ENCODE data around the gene FRY.

Gene FRY

DNA sequence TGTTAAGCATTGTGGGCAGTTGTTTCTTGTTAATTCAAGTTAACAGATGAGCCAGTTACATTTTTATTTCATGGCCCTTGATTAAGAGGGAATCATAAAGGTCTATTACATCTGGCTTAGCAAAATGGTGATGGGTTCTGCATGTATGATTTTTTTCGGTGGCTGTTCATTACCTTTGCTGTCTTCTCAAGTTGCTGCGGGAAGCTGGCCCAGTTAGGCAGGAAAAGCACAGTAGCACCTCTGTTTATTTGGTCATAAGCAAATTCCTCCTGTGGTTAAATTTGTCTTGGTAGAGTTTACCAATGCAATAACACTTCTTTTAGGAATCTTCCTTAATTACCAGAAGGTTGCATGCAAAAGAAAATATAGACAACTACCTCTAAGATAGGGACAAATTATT lies 104.5 kb downstream of the FRY start:
- DNase-seq = no peak

DNA sequence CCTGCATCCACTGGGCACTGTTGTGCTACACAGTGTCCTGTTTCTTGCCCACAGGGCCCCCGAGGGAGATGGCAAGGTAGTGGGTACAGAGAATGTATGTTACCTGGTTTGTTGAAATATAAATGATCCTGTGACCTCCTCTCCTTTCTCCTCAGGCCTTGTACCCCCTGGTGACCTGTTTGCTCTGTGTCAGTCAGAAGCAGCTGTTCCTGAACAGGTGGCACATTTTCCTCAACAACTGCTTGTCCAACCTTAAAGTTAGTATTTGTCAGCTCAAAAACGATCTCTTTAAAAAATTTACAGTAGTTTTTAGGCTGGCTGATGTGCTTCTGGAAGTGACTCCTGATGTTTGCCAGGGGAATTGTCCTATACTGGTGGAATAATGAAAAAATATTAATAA lies 105.1 kb downstream of the FRY start:
- DNase-seq = no peak

DNA sequence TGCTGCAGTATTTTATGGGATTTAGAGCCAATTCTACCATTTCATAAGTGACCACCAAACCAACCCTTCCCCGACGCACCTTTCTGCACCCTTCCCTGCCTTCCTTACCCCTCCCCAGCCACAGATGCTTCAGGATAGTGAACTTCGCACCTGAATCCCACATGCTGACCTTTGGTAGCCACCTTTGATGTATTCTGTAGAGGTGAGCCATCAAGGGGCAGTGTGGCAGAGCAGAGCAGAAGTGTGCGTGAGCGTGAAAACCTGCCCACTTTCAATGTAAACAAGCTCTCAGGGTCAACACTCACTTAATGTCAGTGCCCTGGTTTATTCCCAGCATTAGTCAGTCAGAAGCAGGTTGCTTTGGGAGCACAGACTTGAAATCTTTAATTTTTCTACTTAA lies 107.7 kb downstream of the FRY start:
- no peak for DNase-seq

DNA sequence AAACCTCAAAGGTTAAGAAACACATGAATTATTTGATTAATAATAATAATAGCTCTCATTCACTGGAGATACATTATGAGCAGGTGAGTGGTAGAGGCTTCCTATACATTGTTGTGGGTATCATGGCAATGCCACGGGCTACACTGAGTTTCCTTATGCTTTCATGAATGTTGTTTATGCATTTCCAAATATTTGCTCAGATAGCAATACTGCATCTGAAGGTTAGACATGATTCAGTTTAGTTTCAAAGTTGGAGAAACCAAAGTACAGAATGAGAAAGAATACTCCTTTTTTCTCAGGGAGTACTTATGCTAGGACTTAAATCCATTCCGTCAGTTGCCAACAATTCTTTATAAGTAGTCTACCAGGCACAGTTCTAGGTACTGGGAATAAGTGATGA lies 108.5 kb downstream of the FRY start:
- no peak for DNase-seq

DNA sequence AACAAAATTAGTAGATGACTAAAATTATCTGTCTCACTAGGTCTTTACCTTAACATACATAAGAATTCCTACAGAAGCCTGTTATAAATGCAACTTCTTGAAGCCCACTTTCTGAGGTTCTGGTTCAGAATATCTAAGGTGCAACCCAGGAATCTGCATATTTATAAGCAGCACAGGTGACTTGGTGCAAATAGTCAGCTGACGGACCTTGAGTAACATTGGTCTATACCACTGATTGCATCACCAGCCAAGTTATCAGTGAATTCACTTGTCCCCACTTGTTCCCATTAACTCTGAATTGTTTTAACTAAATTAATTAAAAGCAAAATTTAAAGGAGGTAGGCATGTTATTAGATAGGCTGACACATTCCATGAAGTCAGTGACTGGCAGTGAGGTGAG lies 109.9 kb downstream of the FRY start:
- DNase-seq = no peak

DNA sequence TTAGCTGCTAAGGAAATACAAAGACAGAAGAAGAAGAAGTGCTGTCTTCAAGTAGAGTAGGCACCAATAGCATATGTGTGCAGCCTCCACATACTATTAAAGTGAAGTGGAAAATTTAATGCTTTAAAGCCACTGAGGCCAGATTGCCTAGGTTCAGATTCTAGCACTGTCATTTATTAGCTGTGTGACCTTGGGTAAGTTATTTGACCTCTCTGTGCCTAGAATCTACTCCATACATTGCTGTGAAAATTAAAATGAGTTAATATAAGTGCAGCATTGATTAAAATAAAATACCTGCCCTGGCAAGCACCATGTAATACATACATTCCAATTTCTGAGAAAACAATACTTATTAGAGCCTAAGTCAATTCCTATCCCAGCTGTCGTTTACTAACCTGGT lies 110.5 kb downstream of the FRY start:
- no peak for DNase-seq

DNA sequence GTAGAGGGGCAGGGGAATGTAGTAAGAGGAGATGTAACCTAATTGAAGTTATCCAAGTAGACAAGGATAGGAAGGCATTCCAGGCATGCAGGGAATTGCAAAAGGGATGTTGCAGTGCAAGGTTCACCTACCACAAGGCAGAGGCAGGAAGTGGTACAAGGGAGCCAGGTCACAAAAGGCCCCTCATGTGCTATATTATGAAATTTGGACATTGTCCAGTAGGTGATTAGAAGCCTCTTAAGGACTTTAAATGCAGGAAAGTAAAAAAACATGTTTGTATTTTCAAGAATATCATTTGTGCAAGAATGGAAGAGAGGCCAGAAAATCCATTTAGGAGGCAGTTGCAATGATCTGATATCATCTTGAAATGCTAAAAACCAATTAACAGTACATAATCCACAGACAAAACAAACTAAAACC lies 111.4 kb downstream of the FRY start:
- peak; percentile 39 for DNase-seq

DNA sequence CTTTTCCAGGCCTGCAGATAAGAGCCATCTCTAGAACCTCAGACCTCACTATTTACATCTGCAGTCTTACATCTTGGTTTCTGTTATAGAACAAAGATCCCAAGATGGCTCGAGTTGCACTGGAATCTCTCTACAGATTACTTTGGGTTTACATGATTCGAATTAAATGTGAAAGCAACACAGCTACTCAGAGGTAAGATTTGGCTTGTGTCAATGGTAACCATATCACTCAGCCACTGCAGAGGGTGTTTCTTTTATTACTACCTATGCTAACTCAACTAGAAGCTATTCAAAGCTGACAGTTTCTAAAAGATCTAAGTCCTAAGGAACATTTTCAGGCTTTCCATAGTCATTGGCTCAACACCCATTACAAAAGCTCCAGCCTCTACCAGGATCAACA lies 115.6 kb downstream of the FRY start:
- DNase-seq = no peak

DNA sequence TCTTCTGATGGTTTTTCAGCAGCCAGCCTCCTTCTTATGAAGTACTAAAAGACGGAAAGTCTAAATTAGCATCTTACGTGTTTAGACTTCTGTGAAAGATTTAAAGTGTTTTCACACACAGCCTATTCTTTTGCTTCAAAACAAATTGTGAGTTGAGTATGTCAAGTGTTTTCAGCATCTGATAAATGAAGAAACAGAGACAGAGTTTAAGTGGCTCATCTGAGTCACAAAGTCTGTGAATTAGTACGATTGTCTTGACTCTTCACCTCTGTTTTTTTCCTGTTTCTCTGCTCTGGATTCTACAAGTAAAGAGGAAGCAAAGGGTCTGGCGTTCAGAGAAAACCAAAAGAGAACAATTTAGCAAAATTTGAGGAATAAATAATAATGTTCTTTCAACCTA lies 116.4 kb downstream of the FRY start:
- DNase-seq = no peak

DNA sequence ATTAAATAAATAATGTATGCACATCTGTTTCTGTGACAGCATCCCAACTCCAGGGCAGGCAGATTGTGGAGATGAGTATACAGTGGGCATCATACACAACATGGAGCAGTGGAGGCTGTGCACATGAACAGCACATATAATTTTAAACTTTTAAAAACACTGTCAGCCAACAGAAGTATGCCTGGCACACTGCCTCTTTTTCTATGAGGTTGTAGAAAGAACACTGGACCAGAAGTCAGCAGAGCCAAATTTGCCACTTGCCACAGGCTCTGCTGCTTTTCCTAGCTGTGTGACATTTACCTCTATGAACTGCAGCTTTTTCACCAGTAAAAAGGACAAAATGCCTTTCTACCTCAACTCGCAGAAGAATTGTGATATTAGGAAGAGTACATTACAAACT lies 118.7 kb downstream of the FRY start:
- DNase-seq = no peak

DNA sequence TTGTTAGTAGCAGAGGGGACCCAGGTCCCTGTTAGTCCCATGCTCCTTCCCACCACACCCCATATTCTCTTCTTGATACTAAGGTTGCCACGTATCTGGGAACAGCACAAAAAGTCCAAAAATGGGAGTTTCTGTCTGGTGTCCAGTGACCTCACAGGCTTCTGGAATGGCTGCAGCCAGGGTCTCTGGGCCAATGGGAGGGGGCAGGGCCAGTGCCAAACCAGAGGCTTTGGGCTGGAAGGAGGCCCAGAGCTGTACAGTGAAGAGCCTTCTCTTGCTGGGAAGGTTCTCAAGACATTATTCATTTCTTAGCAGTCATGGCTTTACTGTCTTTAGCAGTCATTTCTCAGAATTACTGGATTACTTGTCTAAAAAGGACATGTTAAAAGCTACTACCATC lies 119.2 kb downstream of the FRY start:
- no peak for DNase-seq

DNA sequence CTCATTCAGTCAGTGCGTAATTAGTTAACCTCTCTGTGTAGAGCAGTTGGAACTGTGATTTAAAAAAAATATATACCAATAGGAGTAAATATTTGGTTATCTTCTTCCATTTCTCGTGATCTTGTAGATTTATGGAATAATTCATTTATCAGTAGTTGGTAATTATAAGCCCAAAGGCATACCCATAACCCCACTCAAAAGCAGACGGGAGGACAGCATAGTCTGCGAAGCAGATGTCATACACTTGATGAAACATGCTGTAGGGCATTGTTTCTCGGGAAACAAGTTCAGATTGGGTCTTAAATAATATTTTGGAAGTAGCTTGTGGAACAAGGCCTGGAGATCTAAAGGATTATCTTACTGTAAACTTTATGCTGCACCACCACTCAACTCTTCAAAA lies 119.7 kb downstream of the FRY start:
- DNase-seq = no peak

DNA sequence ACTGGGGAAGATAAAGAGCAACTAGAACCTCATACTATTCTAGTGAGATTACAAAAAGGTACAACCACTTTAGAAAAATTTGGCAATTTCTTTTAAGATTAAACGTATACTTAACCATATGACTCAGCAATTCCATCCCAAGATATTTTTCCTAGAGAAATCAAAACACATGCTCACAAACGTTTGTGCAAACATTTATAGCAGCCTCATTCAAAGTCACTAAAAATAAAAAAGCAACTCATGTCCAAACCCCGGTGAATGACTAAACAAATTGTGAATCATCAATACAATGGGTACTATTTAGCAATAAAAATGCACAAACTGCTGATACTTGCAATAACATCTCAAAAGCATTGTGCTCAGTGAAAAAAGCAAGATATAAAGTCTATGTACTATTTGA lies 121.5 kb downstream of the FRY start:
- DNase-seq = no peak

DNA sequence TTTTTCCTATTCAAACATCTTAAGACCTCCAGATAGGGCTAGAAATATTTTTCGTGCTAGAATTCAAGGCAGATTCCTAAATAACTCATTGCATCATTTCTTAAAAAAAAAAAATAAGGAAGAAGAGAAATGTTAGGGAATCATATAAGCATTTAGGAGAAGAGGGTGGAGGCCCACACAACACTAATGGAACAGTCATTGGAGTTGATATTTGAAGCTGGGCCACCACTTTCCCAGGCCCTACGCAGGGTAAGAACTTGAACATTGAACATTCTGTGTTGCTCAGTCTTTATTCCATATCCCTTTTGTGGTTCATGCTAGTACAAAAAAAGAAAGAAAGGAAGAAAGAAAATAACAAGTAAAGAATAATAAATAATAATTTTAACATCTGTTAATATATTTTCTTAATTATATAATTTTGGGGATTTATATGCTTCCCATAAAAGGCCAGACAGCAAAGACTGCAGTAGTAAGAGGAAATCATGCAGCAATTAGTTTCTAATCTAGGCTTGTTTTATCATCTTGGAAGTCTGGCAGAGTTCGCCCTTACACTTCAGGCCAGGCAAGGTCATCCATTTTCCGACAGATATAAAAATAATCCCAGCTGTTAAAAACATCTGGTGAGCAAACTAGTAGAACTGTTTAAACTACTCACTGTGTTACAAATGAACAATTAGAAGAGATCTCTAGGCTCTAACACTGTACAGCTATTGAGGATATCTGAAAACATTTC lies 127.7 kb downstream of the FRY start:
- DNase-seq = no peak

DNA sequence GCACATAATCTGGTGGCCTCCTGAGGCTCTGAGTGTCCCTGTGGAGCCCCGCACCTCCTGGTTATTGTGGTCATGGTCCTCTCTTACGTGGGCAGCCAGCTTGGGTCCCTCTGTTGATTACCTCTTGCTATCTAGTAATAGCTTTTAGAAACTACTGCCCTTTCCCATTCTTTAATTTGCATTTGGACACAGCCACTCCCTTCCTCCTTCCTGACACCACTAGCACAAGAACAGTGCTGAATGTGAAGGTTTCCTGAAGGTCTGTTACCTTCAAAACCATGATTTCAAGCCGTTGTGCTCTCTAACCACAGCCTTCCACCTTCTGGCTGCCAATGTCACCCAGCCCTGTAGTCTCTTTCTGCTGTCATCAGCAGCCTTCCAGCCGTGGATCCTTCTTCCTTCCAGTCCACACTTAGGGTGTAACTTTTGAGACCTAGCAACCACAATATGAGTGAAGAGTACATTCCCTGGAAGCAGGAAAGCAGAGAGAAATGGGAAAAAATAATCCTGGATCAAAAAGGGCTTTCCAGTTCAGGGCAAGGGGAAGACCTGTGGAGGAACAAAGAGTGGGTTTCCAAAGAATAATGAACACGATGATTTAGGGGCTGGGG lies 130.9 kb downstream of the FRY start:
- DNase-seq = no peak

DNA sequence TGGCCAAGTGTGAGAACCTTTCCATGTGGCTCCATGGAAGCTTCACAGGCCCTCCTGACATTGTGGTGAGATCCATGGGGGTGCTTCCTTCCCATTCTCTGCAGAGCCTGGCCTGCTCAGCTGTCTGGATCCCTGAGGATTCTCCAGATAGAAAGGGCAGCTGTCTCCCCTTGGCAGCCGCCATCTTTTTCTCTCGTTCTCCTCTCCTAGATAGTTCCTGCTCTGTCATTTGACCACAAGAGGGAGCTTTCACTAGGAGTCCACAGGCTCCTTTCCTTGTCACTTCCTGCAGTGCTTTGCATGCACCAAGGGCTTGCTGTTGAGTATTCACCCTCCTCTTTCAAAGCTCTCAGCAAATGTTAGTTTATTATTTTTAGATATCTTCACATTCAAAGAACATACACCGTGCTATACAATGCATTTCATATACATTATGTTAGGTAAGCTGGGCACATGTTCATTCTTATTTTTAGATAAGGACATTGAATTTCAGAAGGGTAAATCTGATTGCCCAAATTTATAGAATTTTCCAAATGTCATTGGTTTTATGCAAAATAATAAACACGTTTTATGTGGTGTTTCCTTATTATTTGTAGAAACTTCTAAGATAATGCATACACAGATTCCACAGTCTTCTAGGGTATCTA lies 133.2 kb downstream of the FRY start:
- peak; percentile 95 for DNase-seq

DNA sequence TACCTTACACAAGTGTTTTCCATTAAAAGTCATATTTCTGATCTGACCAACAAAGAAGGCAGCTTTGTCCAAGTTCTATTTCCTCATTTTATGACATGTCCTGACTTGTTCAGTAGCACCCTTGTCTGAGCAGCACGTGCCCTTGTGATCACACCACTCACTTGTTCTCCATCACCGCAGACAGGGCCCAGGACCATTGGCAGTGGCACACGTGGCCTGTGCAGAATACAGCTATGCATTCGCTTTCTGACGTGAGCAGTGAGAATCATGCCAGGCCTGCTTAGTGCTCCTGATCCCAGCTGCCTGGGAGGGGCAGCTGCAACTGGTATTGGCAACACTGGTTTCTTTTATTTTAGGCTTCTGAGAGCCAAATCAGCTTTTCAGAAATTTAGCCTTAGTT lies 134.2 kb downstream of the FRY start:
- DNase-seq = no peak

DNA sequence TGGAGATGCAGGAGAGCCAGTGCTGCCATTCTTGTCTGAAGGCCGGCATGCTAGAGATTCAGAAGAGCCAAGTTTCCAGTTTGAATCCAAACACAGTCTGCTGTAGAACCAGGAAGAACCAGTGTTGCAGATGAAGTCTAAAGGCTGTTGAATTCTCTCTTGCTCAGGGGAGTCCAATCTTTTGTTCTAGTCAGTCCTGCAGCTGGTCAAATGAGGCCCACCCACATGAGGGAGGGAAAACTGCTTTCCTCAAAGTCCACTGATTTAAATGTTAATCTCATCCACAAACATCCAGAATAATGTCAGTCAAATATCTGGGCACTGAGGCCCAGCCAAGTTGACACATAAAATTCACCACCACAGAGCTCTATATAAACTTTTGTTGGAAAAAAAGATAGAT lies 136.6 kb downstream of the FRY start:
- DNase-seq = no peak

DNA sequence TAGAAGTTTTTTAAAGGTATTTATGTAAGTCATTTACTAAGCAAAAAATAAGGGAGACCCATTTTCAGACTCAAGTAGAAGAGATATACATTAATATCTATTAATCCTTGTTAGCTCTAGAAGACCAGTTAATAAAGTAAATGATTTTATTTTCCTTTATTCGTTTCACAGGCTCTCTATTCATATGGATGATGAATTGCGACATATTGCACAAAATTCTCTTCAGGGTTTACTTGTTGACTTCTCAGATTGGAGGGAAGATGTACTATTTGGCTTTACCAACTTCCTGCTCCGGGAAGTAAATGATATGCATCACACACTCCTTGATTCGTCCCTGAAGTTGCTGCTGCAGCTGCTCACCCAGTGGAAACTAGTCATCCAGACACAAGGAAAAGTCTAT lies 139.3 kb downstream of the FRY start:
- DNase-seq = no peak

DNA sequence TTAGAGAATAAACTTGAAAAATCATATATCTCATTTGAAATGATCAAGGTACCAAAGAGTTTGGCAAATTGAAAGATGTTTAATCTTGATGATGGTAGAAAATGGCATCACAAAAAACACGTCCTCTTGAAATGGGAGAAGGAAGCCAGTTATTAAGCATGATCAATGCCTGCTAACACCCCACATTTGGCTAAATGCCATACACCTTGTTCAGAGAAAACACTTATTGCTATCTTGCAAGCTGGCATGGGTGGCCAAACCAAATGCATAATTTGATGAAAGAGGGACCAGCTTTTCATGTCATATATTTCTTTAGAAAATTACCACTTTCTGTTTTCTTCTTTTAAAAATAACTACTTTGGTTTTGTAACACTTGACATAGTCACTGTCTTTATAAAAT lies 142.3 kb downstream of the FRY start:
- no peak for DNase-seq

DNA sequence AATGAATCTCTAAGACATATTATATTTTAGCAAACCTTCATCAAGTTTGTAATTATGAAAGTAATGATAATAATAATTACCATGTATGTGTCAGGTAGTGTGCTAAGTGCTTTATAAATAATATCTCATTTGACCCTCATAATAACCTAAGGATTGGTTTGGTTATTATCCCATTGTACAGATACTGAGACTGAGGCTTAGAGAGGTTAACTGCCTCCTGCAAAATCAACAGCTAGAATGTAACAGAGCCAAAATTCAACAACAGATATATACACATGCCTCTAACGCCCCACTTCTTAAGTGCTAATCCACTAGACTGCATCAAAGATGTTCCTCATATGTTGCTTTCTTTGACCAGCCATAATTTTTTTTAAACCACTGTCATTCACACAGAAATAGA lies 142.8 kb downstream of the FRY start:
- DNase-seq = no peak

DNA sequence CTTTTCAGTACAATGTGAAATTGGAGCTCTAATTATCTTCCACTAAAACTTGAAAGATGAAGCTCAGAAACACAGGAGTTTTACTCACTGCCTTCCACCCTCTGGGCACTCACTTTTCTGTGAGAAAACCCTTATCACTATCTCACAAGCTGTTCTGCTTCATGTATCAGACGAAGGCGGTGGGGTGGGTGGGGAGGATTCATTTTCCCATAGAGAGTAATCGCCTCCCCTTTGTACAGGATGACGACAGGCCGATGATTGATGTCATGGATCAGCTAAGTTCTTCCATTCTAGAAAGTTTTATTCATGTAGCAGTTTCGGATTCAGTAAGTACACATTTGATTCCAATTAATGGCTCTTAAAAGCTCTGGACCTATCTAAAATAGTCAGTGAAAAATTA lies 143.7 kb downstream of the FRY start:
- DNase-seq = peak; percentile 47

DNA sequence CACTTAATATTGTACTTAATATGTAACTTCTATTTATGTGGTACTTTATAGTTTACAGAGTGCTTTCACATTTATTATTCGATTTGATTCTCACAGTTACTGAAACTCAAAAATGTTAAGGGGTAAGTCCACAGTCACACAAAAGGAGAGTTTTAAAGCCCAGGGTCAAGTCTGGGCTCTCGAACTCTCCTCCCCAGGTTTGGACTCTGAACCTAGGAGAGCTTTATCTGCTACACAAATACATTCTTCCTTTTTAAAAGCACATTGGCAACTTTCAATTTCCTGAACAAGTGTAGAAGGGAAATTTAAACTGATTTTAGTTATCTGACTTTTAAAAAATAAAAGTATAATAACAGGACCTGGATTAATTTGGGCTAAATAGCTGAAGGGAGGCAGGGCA lies 144.4 kb downstream of the FRY start:
- no peak for DNase-seq

DNA sequence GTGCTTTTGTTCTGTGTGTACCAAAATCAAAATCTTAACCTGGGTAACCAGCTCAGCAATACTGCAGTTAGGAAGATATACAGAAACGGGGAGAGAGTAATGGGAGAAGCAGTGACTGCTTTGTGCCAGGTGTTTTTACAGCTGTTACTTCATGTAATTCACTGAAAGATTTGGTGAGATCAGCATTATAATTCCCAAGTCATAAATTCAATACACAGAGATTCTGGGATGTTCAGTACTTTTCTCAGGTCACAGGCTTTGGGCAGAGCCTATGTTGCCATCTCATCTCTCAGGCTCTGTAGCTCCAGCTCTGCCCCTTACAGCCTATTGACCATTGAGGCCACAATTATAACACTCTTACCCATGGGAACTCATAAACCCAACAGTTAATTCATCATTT lies 145.1 kb downstream of the FRY start:
- no peak for DNase-seq

DNA sequence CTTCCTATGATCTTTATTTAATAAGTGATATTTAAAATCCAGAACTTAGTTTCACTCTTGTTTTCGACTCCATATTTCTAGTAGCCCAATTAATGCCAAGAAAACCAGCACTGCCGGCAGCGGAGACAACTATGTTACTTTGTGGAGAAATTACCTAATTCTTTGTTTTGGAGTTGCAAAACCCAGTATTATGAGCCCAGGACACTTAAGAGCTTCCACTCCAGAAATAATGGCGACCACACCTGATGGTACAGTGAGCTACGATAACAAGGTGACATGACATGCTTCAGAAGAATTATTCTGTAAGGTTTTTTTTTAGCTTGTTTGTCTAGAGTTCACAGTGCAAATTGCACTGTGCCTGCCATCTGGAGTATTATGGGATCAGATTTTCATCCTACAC lies 147.2 kb downstream of the FRY start:
- no peak for DNase-seq
